Endothelial cell of coronary artery (primary cell): ENCODE measurements around the gene RABL2B. TPM values are rescaled to one million over a fixed set of nuclear protein-coding genes. Genes with fewer than 3 reads are reported as not detected.

Experiments
- total RNA-seq: library from RNA; depleted of rRNA; stranded (reverse); fragments of >200 nt; gene quantifications from 2 replicates; pipeline ENCODE4 v1.2.3, GENCODE V29; 2014

The RABL2B gene
- 7.3 and 8.8 TPM in 2 replicates for total RNA-seq

GRCh38 chr22:50783033-50783879 lies at the start of gene RABL2B:
Gene RABL2B, minus strand, starts transcription at chr22:50783636. Its CDS starts 1,342 bp downstream, at chr22:50782294.

GRCh38 chr22:50737728-50738648 lies 45.4 kb downstream of the RABL2B start, which contains the start of gene ACR:
Gene ACR, plus strand, starts transcription at chr22:50738204. Its CDS starts 32 bp downstream, at chr22:50738236.

Other genes starting within 250 kb of the RABL2B start
- not detected in 2 replicates for gene KLHDC7B, start 237.7 kb downstream of the RABL2B start, total RNA-seq
- not detected in 2 replicates for gene SYCE3, start 220.7 kb downstream of the RABL2B start, total RNA-seq
- gene CPT1B, start 205.2 kb downstream of the RABL2B start, total RNA-seq, result 2.2 and 6.6 TPM in 2 replicates
- 19.7 and 28.7 TPM in 2 replicates for gene CHKB, start 200.8 kb downstream of the RABL2B start, total RNA-seq
- 0.09 TPM in 2 replicates for gene MAPK8IP2, start 182.8 kb downstream of the RABL2B start, total RNA-seq
- gene ARSA, start 155.5 kb downstream of the RABL2B start, total RNA-seq, result 9.1 and 10.2 TPM in 2 replicates
- 20.7 and 21.5 TPM in 2 replicates for gene SHANK3, start 110.8 kb downstream of the RABL2B start, total RNA-seq
- gene ACR, start 45.4 kb downstream of the RABL2B start, total RNA-seq, result 0.19 and 0.27 TPM in 2 replicates